Esophagus muscularis mucosa (tissue), 4 donors: ENCODE results near the gene ITPRIP. TPM values are rescaled to one million over a fixed set of nuclear protein-coding genes. Genes with fewer than 3 reads are reported as not detected.

ENCODE experiments used
- DNase-seq: peaks from one replicate; pipeline ENCODE4 v3.0.0-alpha.2; 2017; ENCODE audit errors: extremely low spot score
- H3K27ac ChIP-seq, 4 donors: fragments of 200-600 bp; sonication (generic); replicated peaks in 1 of 4; 1 replicate in 3 of 4; 2 replicates in 1 of 4; pipeline ENCODE4 v1.5.1; 2016 to 2019; ENCODE audit warnings: mild to moderate bottlenecking in 1 of 4
- H3K27me3 ChIP-seq, 4 donors: fragments of 200-600 bp; sonication (generic); one replicate each; pipeline versions ENCODE4 v1.5.1 to v1.6.0; 2016 to 2019
- H3K36me3 ChIP-seq, 4 donors: fragments of 200-600 bp; sonication (generic); one replicate each; pipeline ENCODE4 v1.5.1; 2016 to 2019
- H3K4me1 ChIP-seq, 4 donors: fragments of 200-600 bp; sonication (generic); one replicate each; pipeline ENCODE4 v1.5.1; 2016 to 2019
- H3K4me3 ChIP-seq, 4 donors: fragments of 200-600 bp; sonication (generic); 1 replicate in 2 of 4; 2 replicates in 2 of 4; pipeline ENCODE4 v1.5.1; 2016 to 2019; ENCODE audit warnings: mild to moderate bottlenecking in 4 of 4, moderate library complexity in 1 of 4
- H3K9me3 ChIP-seq, 4 donors: fragments of 200-600 bp; sonication (generic); 1 replicate in 3 of 4; 2 replicates in 1 of 4; pipeline ENCODE4 v1.5.1; 2016 to 2019
- EP300 ChIP-seq: sonication (generic); formaldehyde crosslinking; IDR thresholded peaks from one replicate; pipeline ENCODE4 v1.6.1; 2017; ENCODE audit warnings: antibody characterized with exemption
- POLR2A ChIP-seq: fragments of 450-650 bp; IDR thresholded peaks from one replicate; pipeline ENCODE4 v1.6.1; 2017; ENCODE audit warnings: antibody characterized with exemption, moderate library complexity, mild to moderate bottlenecking, low read depth
- POLR2AphosphoS5 ChIP-seq, 2 donors: sonication (generic); formaldehyde crosslinking; IDR thresholded peaks; one replicate each; pipeline ENCODE4 v1.6.1; 2017; ENCODE audit warnings: antibody characterized with exemption in 2 of 2
- WGBS: methylation state at CpG from one replicate; pipeline ENCODE4 v1.1.5; 2018; 5-methylcytosine and 5-hydroxymethylcytosine counted together
- intact Hi-C: fragments of 100-400 bp; cut with DNase I; formaldehyde crosslinking; loops from one replicate; pipeline ENCODE4 v1.15.1; 2023
- total RNA-seq, 4 donors: library from RNA; depleted of rRNA; stranded (reverse); fragments of >200 nt; gene quantifications; one replicate each; pipeline versions ENCODE4 v1.1.0 to v1.2.1, GENCODE V29; 2016
- TF ChIP-seq, protein P1 (sequence below), 3 experiments: fragments of 200-600 bp in 2 of 3; fragments of 450-650 bp in 1 of 3; sonication (generic) in 2 of 3; IDR thresholded peaks; one replicate each; pipeline ENCODE4 v1.5.1; 2017 to 2019; ENCODE audit warnings: antibody characterized with exemption in 3 of 3, mild to moderate bottlenecking in 2 of 3, moderate library complexity in 1 of 3

ITPRIP gene
- total RNA-seq, 4 donors from 2014 or later = 18.7 to 56.0 (median 39.9) TPM

- H3K27ac ChIP-seq = peak overlapping the region; percentile 74 to 99 (median 82)
- H3K4me3 ChIP-seq = no peak overlapping the region
- no peaks in the 10 kb centered on the region for H3K27me3 ChIP-seq
- H3K9me3 ChIP-seq = no peaks in the 10 kb centered on the region
- H3K36me3 ChIP-seq = peaks cover 0 to 14% (median 2%) of the 10 kb centered on the region in 4 donors
- WGBS = 35% methylated on average over 8 of the region's 8 CpGs
- peaks cover 100% of the 10 kb centered on the region in 4 donors for H3K4me1 ChIP-seq
- TF ChIP-seq, protein P1, sequence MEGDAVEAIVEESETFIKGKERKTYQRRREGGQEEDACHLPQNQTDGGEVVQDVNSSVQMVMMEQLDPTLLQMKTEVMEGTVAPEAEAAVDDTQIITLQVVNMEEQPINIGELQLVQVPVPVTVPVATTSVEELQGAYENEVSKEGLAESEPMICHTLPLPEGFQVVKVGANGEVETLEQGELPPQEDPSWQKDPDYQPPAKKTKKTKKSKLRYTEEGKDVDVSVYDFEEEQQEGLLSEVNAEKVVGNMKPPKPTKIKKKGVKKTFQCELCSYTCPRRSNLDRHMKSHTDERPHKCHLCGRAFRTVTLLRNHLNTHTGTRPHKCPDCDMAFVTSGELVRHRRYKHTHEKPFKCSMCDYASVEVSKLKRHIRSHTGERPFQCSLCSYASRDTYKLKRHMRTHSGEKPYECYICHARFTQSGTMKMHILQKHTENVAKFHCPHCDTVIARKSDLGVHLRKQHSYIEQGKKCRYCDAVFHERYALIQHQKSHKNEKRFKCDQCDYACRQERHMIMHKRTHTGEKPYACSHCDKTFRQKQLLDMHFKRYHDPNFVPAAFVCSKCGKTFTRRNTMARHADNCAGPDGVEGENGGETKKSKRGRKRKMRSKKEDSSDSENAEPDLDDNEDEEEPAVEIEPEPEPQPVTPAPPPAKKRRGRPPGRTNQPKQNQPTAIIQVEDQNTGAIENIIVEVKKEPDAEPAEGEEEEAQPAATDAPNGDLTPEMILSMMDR (IDR thresholded peaks at IDR 0.05) = no peak
- TF ChIP-seq POLR2A (no peak), EP300 (no peak), POLR2AphosphoS5 (IDR thresholded peaks at IDR 0.05) (peak in 1 of 2 donors; percentile 63)
- intact Hi-C loops = no loop called here
- no peak for DNase-seq
These were observed 16.4 kb downstream of the ITPRIP start for GRCh38 chr10:104321725-104322415.

- H3K27ac ChIP-seq = peak overlapping the region; percentile 74 to 99 (median 82)
- no peaks in the 10 kb centered on the region for H3K27me3 ChIP-seq
- intact Hi-C loops = no loop called here
- TF ChIP-seq EP300 = no peak
- no peak for TF ChIP-seq POLR2A
- TF ChIP-seq POLR2AphosphoS5 (IDR thresholded peaks at IDR 0.05) = no peak
- TF ChIP-seq, protein P1 (IDR thresholded peaks at IDR 0.05) = no peak
- 64% methylated on average over 3 of the region's 6 CpGs for WGBS
- no peak for DNase-seq
- H3K36me3 ChIP-seq = peaks cover 0 to 18% (median 2%) of the 10 kb centered on the region in 4 donors
- H3K4me3 ChIP-seq = no peak overlapping the region
- H3K4me1 ChIP-seq = peaks cover 100% of the 10 kb centered on the region in 4 donors
- no peaks in the 10 kb centered on the region for H3K9me3 ChIP-seq
These were observed 17.0 kb downstream of the ITPRIP start for GRCh38 chr10:104321226-104321625.

GRCh38 chr10:104318810-104319741, 19.2 kb downstream of the ITPRIP start:
- intact Hi-C loops = no loop called here
- H3K9me3 ChIP-seq = no peaks in the 10 kb centered on the region
- no peaks in the 10 kb centered on the region for H3K27me3 ChIP-seq
- H3K4me1 ChIP-seq = peaks cover 81 to 90% (median 84%) of the 10 kb centered on the region in 4 donors
- peak overlapping the region in 2 of 4 donors; percentile 3 to 19 for H3K4me3 ChIP-seq
- DNase-seq = no peak
- peaks cover 16 to 34% (median 18%) of the 10 kb centered on the region in 4 donors for H3K36me3 ChIP-seq
- WGBS = 75% methylated on average over 9 of the region's 19 CpGs
- H3K27ac ChIP-seq = peak overlapping the region; percentile 74 to 99 (median 82)
- TF ChIP-seq POLR2A (no peak), EP300 (peak; percentile 88), POLR2AphosphoS5 (IDR thresholded peaks at IDR 0.05) (peak; percentile 92 to 97)
- TF ChIP-seq, protein P1 (IDR thresholded peaks at IDR 0.05) = peak in 1 of 3 experiments; percentile 8

DNA sequence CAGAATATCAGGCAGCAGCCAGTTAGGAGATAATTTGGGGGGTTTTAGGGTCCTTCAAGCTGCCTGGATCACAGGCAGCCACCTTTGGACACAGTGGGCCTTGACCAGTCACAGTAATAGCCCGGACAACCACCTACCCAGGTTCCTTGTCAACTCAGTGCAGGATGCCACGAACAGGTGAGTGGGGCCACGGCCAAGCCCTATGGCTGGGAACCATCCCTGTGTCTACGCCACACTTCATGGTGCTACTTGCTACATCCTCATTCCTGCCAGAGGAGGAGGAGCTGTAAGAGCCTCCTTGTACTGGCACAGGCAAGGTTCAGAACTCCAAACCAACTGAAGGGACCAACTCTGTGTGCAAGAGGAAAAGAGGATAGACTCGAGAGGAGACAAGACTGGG, 19.9 kb downstream of the ITPRIP start:
- intact Hi-C loops = no loop called here
- DNase-seq = no peak
- no peaks in the 10 kb centered on the region for H3K9me3 ChIP-seq
- no peak for TF ChIP-seq POLR2AphosphoS5 (IDR thresholded peaks at IDR 0.05)
- no peak for TF ChIP-seq EP300
- TF ChIP-seq POLR2A = no peak
- TF ChIP-seq, protein P1 (IDR thresholded peaks at IDR 0.05) = no peak
- WGBS = 98% methylated on average over 4 of the region's 5 CpGs
- H3K4me1 ChIP-seq = peaks cover 76 to 83% (median 80%) of the 10 kb centered on the region in 4 donors
- H3K27ac ChIP-seq = peak overlapping the region; percentile 74 to 99 (median 82)
- H3K4me3 ChIP-seq = no peak overlapping the region
- no peaks in the 10 kb centered on the region for H3K27me3 ChIP-seq
- H3K36me3 ChIP-seq = peaks cover 23 to 42% (median 26%) of the 10 kb centered on the region in 4 donors
